ENCODE data around the gene HOXA9. TPM values are rescaled to one million over a fixed set of nuclear protein-coding genes. Genes with fewer than 3 reads are reported as not detected.

Gene HOXA9
- total RNA-seq, 1 experiment from 2014 or later, result 91.0 TPM

DNA sequence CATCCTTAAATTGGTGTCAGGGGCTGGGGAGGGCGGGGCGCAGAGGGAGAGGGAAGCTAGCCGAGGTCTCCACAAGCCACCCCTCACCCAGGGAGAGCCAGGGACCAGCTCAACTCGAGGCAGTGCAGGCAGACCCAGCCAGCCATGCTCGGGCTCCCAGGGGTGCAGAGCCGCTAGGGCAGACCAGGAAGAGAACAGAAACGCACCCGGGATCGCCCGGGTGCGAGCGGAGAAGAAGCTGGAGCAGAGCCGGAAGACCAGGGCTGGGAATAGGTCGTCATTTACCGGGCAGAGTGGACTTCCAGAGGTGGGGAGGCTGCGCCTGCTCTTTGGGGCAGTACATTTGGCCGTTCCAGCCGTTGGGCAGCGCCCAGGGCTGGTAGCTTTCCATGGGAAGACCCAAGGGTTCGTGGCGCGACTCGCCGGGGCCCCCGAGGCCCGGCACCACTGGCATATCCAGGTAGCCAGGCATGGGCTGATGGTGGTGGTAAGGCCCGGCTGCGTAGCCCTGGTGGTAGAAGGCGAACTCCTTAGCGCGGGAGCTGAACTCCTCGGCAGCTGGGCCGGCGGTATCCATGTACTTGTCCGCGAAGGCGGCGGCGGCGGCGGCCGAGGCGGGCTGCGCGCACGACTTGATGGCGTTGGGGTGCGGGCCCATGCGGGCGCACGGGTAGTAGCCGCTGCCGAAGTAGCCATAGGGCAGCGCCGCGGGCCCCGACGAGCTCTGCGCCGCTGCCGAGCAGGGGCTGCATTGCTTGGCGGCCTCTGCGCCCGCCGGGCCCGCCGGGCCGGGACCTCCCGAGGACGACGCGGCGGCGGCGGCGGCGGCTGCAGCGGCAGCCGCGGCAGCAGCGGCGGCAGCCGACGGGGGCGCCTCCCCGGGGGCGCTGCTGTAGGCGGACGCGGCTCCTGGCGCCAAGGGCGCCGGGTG, 33.8 kb upstream of the HOXA9 start:
- ATAC-seq (peak; percentile 45), DNase-seq (ENCODE audit: low read depth, low spot score) (no peak)
- peaks cover 0 to 24% of the 10 kb centered on the region in 2 experiments; a peak in 3 of 4 replicates for H3K4me1 ChIP-seq (ENCODE audit: control insufficient read depth in 1 of 2, insufficient read depth in 2 of 2, low read length in 2 of 2)
- no peaks in the 10 kb centered on the region for H4K20me1 ChIP-seq (ENCODE audit: insufficient read depth)
- peak overlapping the region; percentile 49; the same call in 1 of the 2 replicates for H3K27ac ChIP-seq (ENCODE audit: low read depth, low read length)
- ChIA-PET RAD21 (ENCODE audit: low non-redundant PET in 1 of 2, low total read pairs in 2 of 2, uncharacterized antibody in 2 of 2, unreplicated experiment in 2 of 2) (interaction anchor here in 1 of 2 experiments (1.3 kb wide), 1 partner anchor 722 kb away, joined by 4 read pairs; no protein-coding TSS in a partner anchor), CTCF (interaction anchor here (1.0 to 2.6 kb wide), 10 partner anchors 9 to 898 kb away, joined by 3 to 11 read pairs (median 4); no protein-coding TSS in a partner anchor), POLR2A (no interaction called here)
- H3K9me3 ChIP-seq (ENCODE audit: control insufficient read depth in 1 of 2, insufficient read depth in 1 of 2, low read depth in 1 of 2, low read length in 2 of 2), result no peaks in the 10 kb centered on the region
- TF ChIP-seq ZFX (IDR thresholded peaks at IDR 0.05) (peak; percentile 79), EZH2phosphoT487 (IDR thresholded peaks at IDR 0.05; ENCODE audit: borderline replicate concordance) (no peak)
- BruUV-seq (replicated peaks), result no TSS peak
- no peaks in the 10 kb centered on the region for H3K27me3 ChIP-seq (ENCODE audit: insufficient read depth, low read length)
- H2AFZ ChIP-seq (ENCODE audit: low read depth, low read length, poor library complexity, severe bottlenecking), result no peak overlapping the region
- H3K4me2 ChIP-seq (ENCODE audit: low read length), result peak overlapping the region; percentile 95
- no peaks in the 10 kb centered on the region for H3K9me2 ChIP-seq (ENCODE audit: insufficient read depth)
- intact Hi-C loops (cut with micrococcal nuclease), result loop anchor here (5.0 to 10.0 kb wide), 3 partner anchors 546 to 1426 kb away; partner anchors contain the start of gene TAX1BP1
- peak overlapping the region; percentile 71 for H3K9ac ChIP-seq (ENCODE audit: low read length)
- no peaks in the 10 kb centered on the region for H3K36me3 ChIP-seq (ENCODE audit: control insufficient read depth in 1 of 2, insufficient read depth in 2 of 2, low read length in 2 of 2)
- H3K4me3 ChIP-seq (replicated peaks in 1 of 2; ENCODE audit: low read depth in 1 of 2, low read length in 2 of 2), result peak overlapping the region; percentile 64 to 73
- H3K79me2 ChIP-seq (ENCODE audit: insufficient read depth, low read length), result no peaks in the 10 kb centered on the region

DNA sequence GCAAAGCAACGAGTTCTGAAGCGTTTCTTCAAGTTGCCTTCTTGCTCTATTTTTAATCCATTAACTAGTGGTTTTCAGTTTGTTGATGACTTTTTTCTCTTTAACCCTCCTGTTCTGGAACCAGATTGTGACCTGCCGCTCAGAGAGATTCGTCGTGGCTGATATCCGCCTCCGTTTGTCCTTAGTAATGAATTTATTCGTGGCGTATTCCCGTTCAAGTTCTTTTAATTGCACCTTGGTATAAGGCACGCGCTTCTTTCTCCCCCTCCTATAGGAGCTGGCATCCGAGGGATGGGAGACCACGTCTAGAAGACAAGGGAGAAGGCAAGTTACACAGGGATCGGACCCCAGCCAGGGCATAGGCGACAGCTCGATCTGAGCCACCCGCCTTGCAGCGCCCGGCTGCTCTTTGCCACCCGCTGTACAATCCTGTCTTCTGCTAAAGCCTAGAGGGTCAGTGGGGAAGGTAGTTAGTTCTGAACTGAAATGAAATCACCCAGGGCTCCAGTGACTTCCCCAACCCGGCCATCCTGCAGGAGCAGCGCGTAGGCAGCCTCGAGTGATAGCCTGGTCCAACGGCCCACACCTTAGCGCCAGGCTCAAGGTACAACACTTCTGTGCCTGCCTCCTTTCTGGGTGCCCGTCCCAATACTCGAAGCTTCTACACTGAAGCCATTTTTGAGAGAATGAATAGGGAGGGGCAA, 33.0 kb upstream of the HOXA9 start:
- Histone ChIP-seq H3K27ac (ENCODE audit: low read depth, low read length) (no peak overlapping the region), H3K9ac (ENCODE audit: low read length) (peak overlapping the region; percentile 71; the same call in 1 of the 2 replicates), H4K20me1 (ENCODE audit: insufficient read depth) (no peaks in the 10 kb centered on the region), H3K36me3 (ENCODE audit: control insufficient read depth in 1 of 2, insufficient read depth in 2 of 2, low read length in 2 of 2) (no peaks in the 10 kb centered on the region), H2AFZ (ENCODE audit: low read depth, low read length, poor library complexity, severe bottlenecking) (no peak overlapping the region), H3K9me2 (ENCODE audit: insufficient read depth) (no peaks in the 10 kb centered on the region), H3K9me3 (ENCODE audit: control insufficient read depth in 1 of 2, insufficient read depth in 1 of 2, low read depth in 1 of 2, low read length in 2 of 2) (no peaks in the 10 kb centered on the region), H3K79me2 (ENCODE audit: insufficient read depth, low read length) (no peaks in the 10 kb centered on the region), H3K4me2 (ENCODE audit: low read length) (peak overlapping the region; percentile 95), H3K4me3 (replicated peaks in 1 of 2; ENCODE audit: low read depth in 1 of 2, low read length in 2 of 2) (peak overlapping the region; percentile 64 to 73), H3K4me1 (ENCODE audit: control insufficient read depth in 1 of 2, insufficient read depth in 2 of 2, low read length in 2 of 2) (peaks cover 0 to 24% of the 10 kb centered on the region in 2 experiments; a peak in 3 of 4 replicates), H3K27me3 (ENCODE audit: insufficient read depth, low read length) (no peaks in the 10 kb centered on the region)
- no peak for DNase-seq (ENCODE audit: low read depth, low spot score)
- no peak for ATAC-seq
- TF ChIP-seq POLR2A (IDR thresholded peaks at IDR 0.05; ENCODE audit: borderline replicate concordance, extremely low read depth, insufficient read depth, insufficient read length), result no peak
- no peak for TF ChIP-seq SIN3A (IDR thresholded peaks at IDR 0.05; ENCODE audit: low read depth)
- no peak for TF ChIP-seq FOSL1 (IDR thresholded peaks at IDR 0.05; ENCODE audit: low read depth)
- TF ChIP-seq ZFX (IDR thresholded peaks at IDR 0.05), result no peak
- intact Hi-C loops (cut with micrococcal nuclease), result loop anchor here (5.0 to 10.0 kb wide), 3 partner anchors 547 to 1427 kb away; partner anchors contain the start of gene TAX1BP1
- ChIA-PET POLR2A (no interaction called here), CTCF (interaction anchor here (1.0 to 2.6 kb wide), 4 partner anchors 19 to 896 kb away, joined by 3 to 11 read pairs (median 3); no protein-coding TSS in a partner anchor), RAD21 (ENCODE audit: low non-redundant PET in 1 of 2, low total read pairs in 2 of 2, uncharacterized antibody in 2 of 2, unreplicated experiment in 2 of 2) (interaction anchor here in 1 of 2 experiments (1.3 kb wide), 1 partner anchor 723 kb away, joined by 4 read pairs; no protein-coding TSS in a partner anchor)
- BruUV-seq (replicated peaks), result no TSS peak
